GM12865 (cell line): ENCODE data around the gene ACTRT2.

Experiments used
- DNase-seq: peaks from one replicate; pipeline ENCODE4 v3.0.0; 2010; ENCODE audit warnings: low read depth
- H3K4me3 ChIP-seq: 2 replicates; pipeline ENCODE4 v1.5.1; 2011; ENCODE audit warnings: mild to moderate bottlenecking, low read depth, low read length, control low read depth
- CTCF ChIP-seq: IDR thresholded peaks from 2 replicates; pipeline ENCODE4 v1.5.1; 2011; ENCODE audit warnings: low read length, control low read depth, low read depth, inconsistent platforms; ENCODE audit not compliant: insufficient read depth; ENCODE audit errors: missing control alignments

Gene ACTRT2

GRCh38 chr1:3038571-3039181 lies 17.4 kb downstream of the ACTRT2 start:
- DNase-seq = no peak
- TF ChIP-seq CTCF = no peak
- no peak overlapping the region for H3K4me3 ChIP-seq

- TF ChIP-seq CTCF = no peak
- DNase-seq = no peak
- H3K4me3 ChIP-seq = no peak overlapping the region
Measured at GRCh38 chr1:3040004-3040403, 18.7 kb downstream of the ACTRT2 start.

GRCh38 chr1:3042481-3042880 lies 21.2 kb downstream of the ACTRT2 start:
- no peak for DNase-seq
- no peak overlapping the region for H3K4me3 ChIP-seq
- TF ChIP-seq CTCF = no peak

- no peak for TF ChIP-seq CTCF
- DNase-seq = no peak
Measured at GRCh38 chr1:3049164-3049563, 27.9 kb downstream of the ACTRT2 start.

GRCh38 chr1:3049905-3050304 lies 28.6 kb downstream of the ACTRT2 start:
- DNase-seq = no peak
- no peak for TF ChIP-seq CTCF
- H3K4me3 ChIP-seq = no peak overlapping the region

More at GRCh38 chr1:3049164-3049563, 27.9 kb downstream of the ACTRT2 start:
- H3K4me3 ChIP-seq = no peak overlapping the region

- no peak overlapping the region for H3K4me3 ChIP-seq
- no peak for TF ChIP-seq CTCF
- DNase-seq = no peak
Measured at GRCh38 chr1:3050603-3051002, 29.3 kb downstream of the ACTRT2 start.

- no peak for TF ChIP-seq CTCF
- no peak overlapping the region for H3K4me3 ChIP-seq
- DNase-seq = no peak
Measured at GRCh38 chr1:3051270-3052268, 30.3 kb downstream of the ACTRT2 start.
